KOPT-K1 (cell line): ENCODE measurements around the gene PCP4L1.
"Not testable (repeated sequence)": the region's sequence is repeated elsewhere in the genome, so short reads cannot be mapped to it uniquely, and the experiment has no call there.

ENCODE experiments used
- H3K27ac ChIP-seq: fragments of 200-600 bp; sonication (generic); 2 replicates; pipeline ENCODE4 v1.5.1; 2016; ENCODE audit warnings: antibody characterized with exemption, mild to moderate bottlenecking, low read depth, low read length; ENCODE audit not compliant: poor library complexity, severe bottlenecking
- H3K36me3 ChIP-seq: fragments of 200-600 bp; sonication (generic); 2 replicates; pipeline ENCODE4 v1.5.1; 2017; ENCODE audit warnings: antibody characterized with exemption, mild to moderate bottlenecking, low read length, moderate library complexity; ENCODE audit not compliant: insufficient read depth
- H3K9me3 ChIP-seq: fragments of 200-600 bp; sonication (generic); 2 replicates; pipeline ENCODE4 v1.5.1; 2017; ENCODE audit warnings: antibody characterized with exemption, low read length, mild to moderate bottlenecking; ENCODE audit not compliant: insufficient read depth, poor library complexity, severe bottlenecking

The PCP4L1 gene

GRCh38 chr1:161225178-161225533 is 33.4 kb upstream of the PCP4L1 start:
- peaks cover 23% of the 10 kb centered on the region for H3K36me3 ChIP-seq
- no peaks in the 10 kb centered on the region for H3K9me3 ChIP-seq
- peak overlapping the region; percentile 33 for H3K27ac ChIP-seq

DNA sequence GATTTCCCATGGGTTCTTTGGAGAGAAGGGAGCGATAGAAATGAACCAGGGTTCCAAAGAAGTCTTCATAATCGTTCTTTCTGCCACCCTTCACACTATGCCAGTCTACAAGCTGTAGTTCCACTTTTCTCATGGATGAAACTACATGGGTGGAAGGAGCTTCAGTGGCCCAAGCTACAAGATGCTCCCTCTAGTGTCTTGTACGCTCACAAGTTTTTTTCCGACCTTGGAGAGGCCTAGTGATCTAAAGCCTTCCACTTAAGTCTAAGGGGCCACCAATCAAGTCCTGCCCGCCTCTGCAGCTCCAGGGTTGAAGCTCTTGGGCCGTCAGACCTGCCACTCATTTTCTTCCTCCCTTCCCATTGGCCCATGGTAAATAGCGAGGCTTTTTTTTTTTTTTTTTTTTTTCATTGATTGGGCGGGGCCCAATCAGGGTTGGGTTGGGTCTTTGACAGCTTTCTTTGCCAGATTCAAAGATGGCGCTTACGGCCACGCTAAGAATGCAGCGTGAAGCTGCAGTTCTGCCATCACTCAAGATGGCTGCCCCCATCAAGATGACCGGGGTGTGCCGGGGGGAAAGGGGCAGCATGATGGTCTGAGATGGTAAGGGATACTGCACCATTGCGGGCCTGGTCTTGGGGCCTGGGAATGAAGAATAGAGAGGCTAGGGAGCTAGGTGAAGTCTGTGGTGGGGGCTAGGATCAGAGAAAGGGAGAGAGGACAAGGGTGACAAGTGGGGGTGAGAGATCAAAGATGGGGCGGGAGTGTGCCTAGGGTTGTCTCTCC is 32.8 kb upstream of the PCP4L1 start, which contains the start of gene TOMM40L:
TOMM40L (plus strand) TSS at position 527 of the 786 bp plus-strand sequence. CDS start 430 bp downstream, outside the sequence.
- Histone ChIP-seq H3K36me3 (peaks cover 25% of the 10 kb centered on the region), H3K27ac (peak within 1 kb of the TSS; percentile 66), H3K9me3 (no peaks in the 10 kb centered on the region)

DNA sequence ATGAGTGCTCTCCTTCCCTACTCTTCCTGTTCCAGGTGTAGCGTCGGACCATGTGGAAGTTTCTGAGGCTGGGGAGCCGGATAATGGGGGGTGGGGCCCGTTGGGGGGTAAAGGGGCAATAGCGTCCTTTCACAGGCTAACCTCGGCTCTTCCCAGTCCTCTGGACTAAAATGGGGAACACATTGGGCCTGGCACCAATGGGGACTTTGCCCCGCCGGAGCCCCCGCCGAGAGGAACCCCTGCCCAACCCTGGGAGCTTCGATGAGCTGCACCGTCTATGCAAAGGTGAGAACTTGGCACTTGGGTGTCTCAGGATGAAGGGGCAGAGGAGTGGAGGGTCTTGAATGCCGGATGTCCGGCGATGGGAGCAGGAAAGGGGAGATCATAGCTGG is 32.2 kb upstream of the PCP4L1 start:
- no peaks in the 10 kb centered on the region for H3K9me3 ChIP-seq
- peaks cover 25% of the 10 kb centered on the region for H3K36me3 ChIP-seq
- H3K27ac ChIP-seq, result peak overlapping the region; percentile 66

- Histone ChIP-seq H3K27ac (peak overlapping the region; percentile 66), H3K9me3 (no peaks in the 10 kb centered on the region), H3K36me3 (peaks cover 25% of the 10 kb centered on the region)
These were observed 31.8 kb upstream of the PCP4L1 start for GRCh38 chr1:161226759-161227158.

DNA sequence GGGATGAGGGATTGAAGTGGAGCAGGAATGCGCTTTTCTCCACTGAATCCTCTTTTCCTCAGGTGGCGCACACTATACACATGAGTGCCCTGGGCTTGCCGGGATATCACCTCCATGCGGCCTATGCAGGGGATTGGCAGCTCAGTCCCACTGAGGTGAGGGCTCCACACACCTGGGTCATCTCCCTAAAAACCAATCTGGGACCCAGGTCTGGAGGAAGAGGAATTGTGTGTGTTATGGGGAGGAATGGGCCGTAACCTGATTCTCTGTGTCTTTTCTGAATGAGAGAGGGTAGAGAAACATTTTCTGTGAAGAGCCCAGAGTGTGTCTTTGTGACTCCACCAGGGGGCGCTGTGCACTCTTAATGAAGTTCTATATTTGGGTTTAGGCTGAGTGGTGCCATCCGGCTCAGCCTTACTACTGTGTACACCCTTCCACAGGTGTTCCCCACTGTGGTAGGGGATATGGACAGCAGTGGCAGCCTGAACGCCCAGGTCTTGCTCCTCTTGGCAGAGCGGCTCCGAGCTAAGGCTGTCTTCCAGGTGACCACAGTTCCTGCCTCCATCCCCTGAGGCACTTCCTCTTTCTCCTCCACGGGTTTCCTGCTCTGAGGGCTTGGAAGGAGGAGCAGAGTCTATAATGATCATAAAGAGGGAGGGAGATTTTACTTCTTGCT is 31.2 kb upstream of the PCP4L1 start:
- H3K36me3 ChIP-seq, result peaks cover 25% of the 10 kb centered on the region
- no peaks in the 10 kb centered on the region for H3K9me3 ChIP-seq
- H3K27ac ChIP-seq, result peak overlapping the region; percentile 66

GRCh38 chr1:161228032-161228431 is 30.5 kb upstream of the PCP4L1 start:
- H3K36me3 ChIP-seq, result peaks cover 25% of the 10 kb centered on the region
- H3K27ac ChIP-seq, result peak overlapping the region; percentile 66
- H3K9me3 ChIP-seq, result no peaks in the 10 kb centered on the region

GRCh38 chr1:161229896-161230295 is 28.6 kb upstream of the PCP4L1 start:
- Histone ChIP-seq H3K27ac (no peak overlapping the region), H3K36me3 (peaks cover 25% of the 10 kb centered on the region), H3K9me3 (no peaks in the 10 kb centered on the region)

- Histone ChIP-seq H3K9me3 (no peaks in the 10 kb centered on the region), H3K27ac (no peak overlapping the region), H3K36me3 (peaks cover 25% of the 10 kb centered on the region)
These were observed 27.8 kb upstream of the PCP4L1 start for GRCh38 chr1:161230762-161231161.

- H3K27ac ChIP-seq, result no peak overlapping the region
- no peaks in the 10 kb centered on the region for H3K9me3 ChIP-seq
- peaks cover 23% of the 10 kb centered on the region for H3K36me3 ChIP-seq
These were observed 25.4 kb upstream of the PCP4L1 start for GRCh38 chr1:161233102-161233501.

DNA sequence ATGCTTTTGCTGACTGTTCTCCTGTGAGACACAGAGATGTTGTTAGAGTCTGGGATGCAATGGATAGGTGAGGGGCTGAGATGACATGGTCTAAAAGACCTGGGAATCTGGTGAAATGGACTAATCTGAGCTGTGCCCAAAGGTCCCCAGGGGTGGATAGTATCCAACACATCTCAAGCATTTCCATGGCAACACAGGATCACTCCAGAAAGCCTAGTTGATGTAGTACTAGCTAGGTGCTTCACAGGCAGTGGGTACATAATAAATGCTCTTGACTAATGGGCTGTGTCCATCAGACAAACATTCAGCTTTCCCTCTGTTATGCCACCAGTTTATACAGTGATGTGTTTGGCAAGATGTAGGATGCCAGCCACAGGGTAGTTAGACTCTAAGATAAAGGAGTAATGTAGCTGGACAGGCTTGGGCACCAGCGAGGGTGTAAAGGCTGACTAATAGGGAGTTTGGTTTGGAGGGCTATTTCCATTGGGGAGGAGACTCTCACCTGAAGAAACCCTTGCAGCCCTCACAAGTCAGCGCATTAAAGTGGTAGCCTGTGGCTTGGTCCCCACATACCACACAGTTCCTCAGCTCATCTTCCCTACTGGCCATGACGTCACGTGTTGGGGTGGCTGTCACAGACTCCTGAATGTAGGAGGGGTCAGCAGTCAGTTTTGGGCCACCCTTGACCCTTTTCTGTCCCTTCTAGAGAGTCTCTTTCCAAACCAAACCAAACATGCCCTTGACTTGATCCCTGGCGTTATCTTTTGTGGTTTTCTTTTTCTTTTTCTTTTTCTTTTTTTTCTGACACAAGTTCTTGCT is 22.4 kb upstream of the PCP4L1 start:
- Histone ChIP-seq H3K27ac (no peak overlapping the region), H3K36me3 (no peaks in the 10 kb centered on the region), H3K9me3 (no peaks in the 10 kb centered on the region)

GRCh38 chr1:161238039-161238473 is 20.5 kb upstream of the PCP4L1 start, which contains the start of gene NR1I3:
NR1I3 (minus strand) TSS chr1:161238203; CDS start chr1:161236565, 1,638 bp downstream.
- Histone ChIP-seq H3K9me3 (no peaks in the 10 kb centered on the region), H3K36me3 (no peaks in the 10 kb centered on the region), H3K27ac (no peak within 1 kb of the TSS)

GRCh38 chr1:161241682-161242081 is 16.9 kb upstream of the PCP4L1 start:
- Histone ChIP-seq H3K9me3 (no peaks in the 10 kb centered on the region), H3K27ac (no peak overlapping the region), H3K36me3 (no peaks in the 10 kb centered on the region)

GRCh38 chr1:161242313-161242712 is 16.2 kb upstream of the PCP4L1 start:
- H3K36me3 ChIP-seq, result no peaks in the 10 kb centered on the region
- no peaks in the 10 kb centered on the region for H3K9me3 ChIP-seq
- H3K27ac ChIP-seq, result no peak overlapping the region

DNA sequence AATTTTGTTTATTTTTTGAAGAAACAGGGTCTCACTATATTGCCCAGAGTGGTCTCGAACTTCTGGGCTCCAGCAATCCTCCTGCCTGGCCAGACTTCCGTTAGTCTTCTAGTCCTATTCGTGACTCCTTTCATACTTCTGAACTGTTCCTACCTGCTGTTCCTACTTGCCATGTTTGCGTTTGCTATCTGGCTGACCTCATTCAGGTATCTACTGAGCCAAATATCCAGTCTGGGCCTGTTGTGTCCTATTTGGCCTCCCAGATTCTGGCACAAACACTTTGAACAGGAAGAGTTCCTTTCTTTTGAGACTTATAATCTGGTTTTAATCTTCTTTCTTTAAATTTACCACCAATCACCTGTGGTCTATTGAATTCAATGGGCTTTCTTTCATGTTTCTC is 13.7 kb upstream of the PCP4L1 start:
- Histone ChIP-seq H3K9me3 (no peaks in the 10 kb centered on the region), H3K36me3 (no peaks in the 10 kb centered on the region), H3K27ac (no peak overlapping the region)

DNA sequence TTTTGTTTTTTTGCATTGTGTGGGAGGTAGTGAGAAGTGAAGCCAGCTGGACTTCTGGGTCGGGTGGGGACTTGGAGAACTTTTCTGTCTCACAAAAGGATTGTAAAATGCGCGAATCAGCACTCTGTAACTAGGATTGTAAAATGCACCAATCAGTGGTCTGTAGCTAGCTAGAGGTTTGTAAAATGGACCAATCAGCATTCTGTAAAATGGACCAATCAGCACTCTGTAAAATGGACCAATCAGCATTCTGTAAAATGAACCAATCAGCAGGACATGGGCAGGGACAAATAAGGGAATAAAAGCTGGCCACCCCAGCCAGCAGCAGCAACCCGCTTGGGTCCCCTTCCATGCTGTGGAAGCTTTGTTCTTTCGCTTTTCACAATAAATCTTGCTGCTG is 8.4 kb upstream of the PCP4L1 start:
- not testable (repeated sequence) for H3K36me3 ChIP-seq, H3K9me3 ChIP-seq, H3K27ac ChIP-seq
